PC-3 (cell line): ENCODE results near the gene SGCD. TPM values are rescaled to one million over a fixed set of nuclear protein-coding genes. Genes with fewer than 3 reads are reported as not detected.

Experiments used
- ATAC-seq: fragments of 200-7000 bp; cut with Tn5 transposase; 2 replicates; pipeline ENCODE4 v1.9.1; 2020; ENCODE audit warnings: mild to moderate bottlenecking, moderate library complexity
- BruUV-seq: library from RNA; stranded (reverse); fragments of 400-500 nt; replicated peaks from 2 replicates; lab custom pipeline; 2021; lab: Mats Ljungman, UMichigan
- CTCF ChIA-PET: fragments of 300-600 bp; sonication (Branson Sonifier 250); formaldehyde crosslinking; loops from one replicate; lab custom pipeline; 2022; ENCODE audit warnings: antibody characterized with exemption; lab: Charles Lee
- POLR2A ChIA-PET: fragments of 300-600 bp; sonication (Branson Sonifier 250); formaldehyde crosslinking; loops from one replicate; lab custom pipeline; 2022; ENCODE audit warnings: antibody characterized with exemption; ENCODE audit not compliant: unreplicated experiment; lab: Charles Lee
- DNase-seq: peaks from one replicate; pipeline ENCODE4 v3.0.0-alpha.2; 2015
- H2AFZ ChIP-seq: fragments of 300-600 bp; sonication (generic); 2 replicates; pipeline ENCODE4 v1.6.0; 2016; ENCODE audit warnings: antibody characterized with exemption, low read length
- H3F3A ChIP-seq: fragments of 300-600 bp; sonication (generic); one replicate; pipeline ENCODE4 v1.6.0; 2017; ENCODE audit warnings: antibody characterized with exemption, low read length, control low read depth, mild to moderate bottlenecking; ENCODE audit not compliant: unreplicated experiment
- H3K27ac ChIP-seq: fragments of 300-600 bp; sonication (generic); 2 replicates; pipeline ENCODE4 v1.5.1; 2016; ENCODE audit warnings: mild to moderate bottlenecking, low read length
- H3K27me3 ChIP-seq: fragments of 300-600 bp; sonication (generic); 2 replicates; pipeline ENCODE4 v1.6.1; 2016; ENCODE audit warnings: low read length, mixed read lengths
- H3K36me3 ChIP-seq: fragments of 300-600 bp; sonication (generic); 2 replicates; pipeline ENCODE4 v1.6.1; 2016; ENCODE audit warnings: low read depth, mixed run types, low read length, mixed read lengths
- H3K4me1 ChIP-seq: fragments of 300-600 bp; sonication (generic); 2 replicates; pipeline ENCODE4 v1.5.1; 2016; ENCODE audit warnings: low read length; ENCODE audit not compliant: insufficient read depth
- H3K4me2 ChIP-seq: fragments of 300-600 bp; sonication (generic); 2 replicates; pipeline ENCODE4 v1.6.0; 2016; ENCODE audit warnings: low read length
- H3K4me3 ChIP-seq: fragments of 300-600 bp; sonication (generic); 2 replicates; pipeline ENCODE4 v1.5.1; 2016; ENCODE audit warnings: mild to moderate bottlenecking, low read length, mixed read lengths
- H3K79me2 ChIP-seq: fragments of 300-600 bp; sonication (generic); 2 replicates; pipeline ENCODE4 v1.6.1; 2017; ENCODE audit warnings: low read length, mixed read lengths
- H3K9ac ChIP-seq: fragments of 300-600 bp; sonication (generic); 2 replicates; pipeline ENCODE4 v1.6.0; 2016; ENCODE audit warnings: mild to moderate bottlenecking, low read length
- H3K9me2 ChIP-seq: fragments of 300-600 bp; sonication (generic); replicated peaks from 2 replicates; pipeline ENCODE4 v1.6.1; 2016; ENCODE audit warnings: mixed run types, low read length, mixed read lengths
- H3K9me3 ChIP-seq: fragments of 300-600 bp; sonication (generic); 2 replicates; pipeline ENCODE4 v1.6.1; 2016; ENCODE audit warnings: low read length, mixed read lengths
- H4K20me1 ChIP-seq: fragments of 300-600 bp; sonication (generic); 2 replicates; pipeline ENCODE4 v1.6.1; 2016; ENCODE audit warnings: low read length, mixed read lengths
- CTCF ChIP-seq: fragments of 300-600 bp; sonication (generic); conservative IDR thresholded peaks from 2 replicates; pipeline ENCODE4 v1.5.1; 2017; ENCODE audit warnings: antibody characterized with exemption, low read depth, mild to moderate bottlenecking, low read length
- EZH2 ChIP-seq: fragments of 300-600 bp; sonication (generic); IDR thresholded peaks from one replicate; pipeline ENCODE4 v1.6.1; 2017; ENCODE audit warnings: antibody characterized with exemption, mild to moderate bottlenecking, low read length; ENCODE audit not compliant: unreplicated experiment
- EZH2phosphoT487 ChIP-seq: fragments of 300-600 bp; sonication (generic); IDR thresholded peaks from 2 replicates; pipeline ENCODE4 v1.6.1; 2018; ENCODE audit warnings: mild to moderate bottlenecking, antibody characterized with exemption, low read length, borderline replicate concordance
- intact Hi-C: fragments of 100-400 bp; cut with micrococcal nuclease; formaldehyde crosslinking; loops from 2 replicates; pipeline ENCODE4 v1.9.0; 2023
- total RNA-seq: library from RNA; depleted of rRNA; stranded (reverse); fragments of >200 nt; gene quantifications from 2 replicates; pipeline ENCODE4 v1.2.3, GENCODE V29; 2014

The SGCD gene
- total RNA-seq, 1 experiment from 2014 or later, result 0.15 TPM

DNA sequence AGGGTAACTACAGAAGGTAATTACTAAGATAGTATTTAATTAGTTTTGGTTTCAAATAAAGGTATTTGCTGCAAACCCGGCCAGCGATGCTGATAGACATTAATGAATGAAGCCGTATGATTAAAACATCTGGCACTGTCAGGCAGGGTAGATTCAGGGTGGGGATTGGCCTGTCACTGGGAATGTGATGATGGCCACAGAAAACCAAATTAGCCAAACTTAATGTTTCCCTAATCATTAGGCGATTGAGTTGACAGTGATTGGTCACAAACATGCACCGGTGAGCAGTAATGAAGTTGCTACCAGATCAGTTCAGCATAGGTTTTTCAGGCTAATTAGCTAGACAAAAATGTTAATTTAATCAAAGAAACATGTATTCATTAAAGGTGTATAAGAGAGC lies 107.5 kb downstream of the SGCD start:
- Histone ChIP-seq H3K4me3 (no peak overlapping the region), H3K27me3 (no peaks in the 10 kb centered on the region), H3K9ac (no peak overlapping the region), H3K79me2 (no peaks in the 10 kb centered on the region), H3K9me2 (no peaks in the 10 kb centered on the region), H3K27ac (no peak overlapping the region), H3F3A (no peaks in the 10 kb centered on the region), H4K20me1 (no peaks in the 10 kb centered on the region), H2AFZ (no peak overlapping the region), H3K4me2 (no peak overlapping the region), H3K9me3 (no peaks in the 10 kb centered on the region), H3K4me1 (no peaks in the 10 kb centered on the region), H3K36me3 (no peaks in the 10 kb centered on the region)
- ChIA-PET CTCF (no interaction called here), POLR2A (no interaction called here)
- no peak for ATAC-seq
- no TSS peak for BruUV-seq
- TF ChIP-seq EZH2, result no peak
- TF ChIP-seq EZH2phosphoT487, result no peak
- TF ChIP-seq CTCF, result no peak
- intact Hi-C loops, result no loop called here
- DNase-seq, result no peak

DNA sequence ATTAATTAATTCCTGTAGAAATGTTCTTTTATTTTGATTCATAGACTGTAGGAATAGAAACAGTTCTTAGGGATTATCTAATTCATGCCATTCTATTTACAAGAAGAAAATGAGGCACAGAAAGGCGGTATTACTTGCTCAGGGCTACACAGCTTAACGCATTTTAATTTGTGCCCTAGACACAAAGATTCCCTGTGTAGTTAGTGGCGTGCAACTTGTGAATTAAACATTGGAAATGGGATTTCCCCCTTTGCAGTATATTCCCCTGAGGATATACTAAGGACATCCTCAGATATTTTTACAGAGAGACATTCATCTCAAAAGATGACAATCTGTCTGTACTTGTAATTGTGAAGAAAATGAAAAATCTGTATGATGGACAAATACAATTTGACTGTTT lies 108.1 kb downstream of the SGCD start:
- Histone ChIP-seq H3K9ac (no peak overlapping the region), H3K4me3 (no peak overlapping the region), H3K79me2 (no peaks in the 10 kb centered on the region), H3K36me3 (no peaks in the 10 kb centered on the region), H3K9me3 (no peaks in the 10 kb centered on the region), H3K9me2 (no peaks in the 10 kb centered on the region), H3K4me1 (no peaks in the 10 kb centered on the region), H3K4me2 (no peak overlapping the region), H4K20me1 (no peaks in the 10 kb centered on the region), H3K27me3 (no peaks in the 10 kb centered on the region), H3F3A (no peaks in the 10 kb centered on the region), H3K27ac (no peak overlapping the region), H2AFZ (no peak overlapping the region)
- BruUV-seq, result no TSS peak
- intact Hi-C loops, result no loop called here
- POLR2A ChIA-PET, result no interaction called here
- CTCF ChIA-PET, result no interaction called here
- ATAC-seq (no peak), DNase-seq (no peak)
- TF ChIP-seq CTCF (no peak), EZH2 (no peak), EZH2phosphoT487 (no peak)

GRCh38 chr5:156438076-156438475 lies 111.1 kb downstream of the SGCD start:
- Histone ChIP-seq H3K4me1 (no peaks in the 10 kb centered on the region), H3F3A (no peaks in the 10 kb centered on the region), H3K27me3 (no peaks in the 10 kb centered on the region), H3K36me3 (no peaks in the 10 kb centered on the region), H3K9me2 (no peaks in the 10 kb centered on the region), H3K79me2 (no peaks in the 10 kb centered on the region), H3K4me3 (no peak overlapping the region), H3K9me3 (no peaks in the 10 kb centered on the region), H3K9ac (no peak overlapping the region), H4K20me1 (no peaks in the 10 kb centered on the region), H3K4me2 (no peak overlapping the region), H3K27ac (no peak overlapping the region), H2AFZ (no peak overlapping the region)
- ChIA-PET POLR2A (no interaction called here), CTCF (no interaction called here)
- intact Hi-C loops, result no loop called here
- BruUV-seq, result no TSS peak
- TF ChIP-seq CTCF, result no peak
- no peak for TF ChIP-seq EZH2phosphoT487
- TF ChIP-seq EZH2, result no peak
- ATAC-seq (no peak), DNase-seq (no peak)
